H1 (cell line): ENCODE data around the gene NIPAL1. TPM values are rescaled to one million over a fixed set of nuclear protein-coding genes. Genes with fewer than 3 reads are reported as not detected.

Experiments used
- CTCF ChIA-PET: fragments of 300-600 bp; sonication (Branson Sonifier 250); formaldehyde crosslinking; loops from one replicate; lab custom pipeline; 2021; ENCODE audit not compliant: partially characterized antibody; lab: Charles Lee
- POLR2A ChIA-PET: fragments of 300-600 bp; sonication (Branson Sonifier 250); formaldehyde crosslinking; loops from one replicate; lab custom pipeline; 2021; ENCODE audit warnings: inconsistent platforms; ENCODE audit not compliant: partially characterized antibody; lab: Charles Lee
- DNase-seq, 2 experiments: peaks; one replicate each; pipeline versions ENCODE4 v3.0.0 to v3.0.0-alpha.2; 2010 to 2022; ENCODE audit warnings: low spot score in 2 of 2, low read depth in 1 of 2, mixed read lengths in 1 of 2
- FAIRE-seq: peaks from 2 replicates; lab custom pipeline; 2011; peaks lifted over from hg19 to GRCh38; lab: Jason Lieb, UNC
- H2AFZ ChIP-seq: 2 replicates; pipeline ENCODE4 v1.8.1; 2012; ENCODE audit warnings: low read length, inconsistent platforms
- H2AK5ac ChIP-seq: 2 replicates; pipeline ENCODE4 v1.6.1; 2013; ENCODE audit warnings: low read depth, low read length
- H2BK120ac ChIP-seq: replicated peaks from 2 replicates; pipeline ENCODE3; 2013; ENCODE audit warnings: low read depth, low read length, inconsistent platforms
- H2BK12ac ChIP-seq: 2 replicates; pipeline ENCODE4 v1.6.1; 2013; ENCODE audit warnings: low read depth, low read length
- H2BK15ac ChIP-seq: 2 replicates; pipeline ENCODE4 v1.6.1; 2013; ENCODE audit warnings: low read length
- H2BK20ac ChIP-seq: 2 replicates; pipeline ENCODE4 v1.6.1; 2013; ENCODE audit warnings: low read length
- H2BK5ac ChIP-seq: 2 replicates; pipeline ENCODE4 v1.6.1; 2013; ENCODE audit warnings: low read depth, low read length
- H3K14ac ChIP-seq: 2 replicates; pipeline ENCODE4 v1.6.1; 2013; ENCODE audit warnings: inconsistent platforms; ENCODE audit not compliant: insufficient read length
- H3K18ac ChIP-seq: 2 replicates; pipeline ENCODE4 v1.6.1; 2013; ENCODE audit warnings: low read length; ENCODE audit errors: extremely low read depth
- H3K23ac ChIP-seq: 2 replicates; pipeline ENCODE4 v1.6.1; 2013; ENCODE audit warnings: inconsistent platforms; ENCODE audit not compliant: insufficient read length
- H3K23me2 ChIP-seq: 2 replicates; pipeline ENCODE4 v1.6.1; 2013; ENCODE audit warnings: low read depth, low read length
- H3K27ac ChIP-seq: 2 replicates; pipeline ENCODE4 v1.6.1; 2011; ENCODE audit warnings: low read depth, low read length, inconsistent platforms
- H3K27me3 ChIP-seq, 4 experiments: replicated peaks in 1 of 4; 1 replicate in 1 of 4; 2 replicates in 3 of 4; pipeline versions ENCODE4 v1.6.1 to v1.8.1; 2011 to 2013; ENCODE audit warnings: low read length in 3 of 4, mild to moderate bottlenecking in 3 of 4, inconsistent platforms in 2 of 4, mixed read lengths in 2 of 4, moderate library complexity in 1 of 4; ENCODE audit not compliant: control insufficient read depth in 3 of 4, insufficient read depth in 3 of 4; ENCODE audit errors: extremely low read depth in 1 of 4
- H3K36me3 ChIP-seq, 4 experiments: 2 replicates each; pipeline versions ENCODE4 v1.6.1 to v1.8.1; 2011 to 2013; ENCODE audit warnings: mild to moderate bottlenecking in 4 of 4, low read length in 3 of 4, moderate library complexity in 2 of 4, control low read depth in 1 of 4, inconsistent platforms in 1 of 4; ENCODE audit not compliant: insufficient read depth in 4 of 4, control insufficient read depth in 2 of 4
- H3K4ac ChIP-seq: replicated peaks from 2 replicates; pipeline ENCODE3; 2013; ENCODE audit warnings: low read length, low read depth, mixed read lengths, inconsistent platforms; ENCODE audit not compliant: insufficient read length
- H3K4me1 ChIP-seq, 4 experiments: replicated peaks in 1 of 4; 1 replicate in 1 of 4; 2 replicates in 3 of 4; pipeline versions ENCODE4 v1.6.1 to v1.8.1; 2011 to 2013; ENCODE audit warnings: low read length in 3 of 4, inconsistent platforms in 2 of 4, mixed read lengths in 1 of 4; ENCODE audit not compliant: insufficient read depth in 4 of 4, control insufficient read depth in 3 of 4
- H3K4me2 ChIP-seq, 2 experiments: 2 replicates each; pipeline versions ENCODE4 v1.6.1 to v1.8.1; 2011 to 2013; ENCODE audit warnings: low read depth in 2 of 2, low read length in 2 of 2, control low read depth in 1 of 2, inconsistent platforms in 1 of 2, mild to moderate bottlenecking in 1 of 2; ENCODE audit not compliant: insufficient read depth in 1 of 2
- H3K4me3 ChIP-seq, 4 experiments: fragments of 200-600, 300-600 bp in 1 of 4; sonication (generic), shearing (Covaris generic), sonication (Bioruptor Twin) in 1 of 4; 2 replicates each; pipeline versions ENCODE4 v1.5.1 to v1.8.1; 2011 to 2016; ENCODE audit warnings: low read length in 4 of 4, low read depth in 3 of 4, control low read depth in 2 of 4, inconsistent platforms in 2 of 4, mild to moderate bottlenecking in 2 of 4, mixed read lengths in 1 of 4, moderate library complexity in 1 of 4; ENCODE audit not compliant: insufficient read depth in 2 of 4; ENCODE audit errors: extremely low read depth in 1 of 4
- H3K56ac ChIP-seq: replicated peaks from 2 replicates; pipeline ENCODE3; 2013; ENCODE audit warnings: low read depth, mild to moderate bottlenecking, mixed read lengths, low read length, inconsistent platforms; ENCODE audit not compliant: insufficient read length
- H3K79me1 ChIP-seq: 2 replicates; pipeline ENCODE4 v1.6.1; 2013; ENCODE audit warnings: low read depth, low read length, control low read depth
- H3K79me2 ChIP-seq, 2 experiments: 2 replicates each; pipeline versions ENCODE4 v1.6.1 to v1.8.1; 2012 to 2013; ENCODE audit warnings: low read length in 2 of 2, mild to moderate bottlenecking in 2 of 2, inconsistent platforms in 1 of 2; ENCODE audit not compliant: insufficient read depth in 2 of 2, control insufficient read depth in 1 of 2
- H3K9ac ChIP-seq, 4 experiments: replicated peaks in 1 of 4; 1 replicate in 1 of 4; 2 replicates in 3 of 4; pipeline versions ENCODE4 v1.6.1 to v1.8.1; 2011 to 2013; ENCODE audit warnings: low read depth in 3 of 4, low read length in 3 of 4, control low read depth in 2 of 4, mild to moderate bottlenecking in 2 of 4, moderate library complexity in 2 of 4, inconsistent platforms in 1 of 4; ENCODE audit errors: extremely low read depth in 1 of 4
- H3K9me3 ChIP-seq, 2 experiments: 2 replicates each; pipeline versions ENCODE4 v1.6.1 to v1.8.1; 2012 to 2013; ENCODE audit warnings: mild to moderate bottlenecking in 2 of 2, moderate library complexity in 2 of 2, control low read depth in 1 of 2, inconsistent platforms in 1 of 2, low read depth in 1 of 2, low read length in 1 of 2, mixed read lengths in 1 of 2; ENCODE audit not compliant: insufficient read depth in 2 of 2
- H4K20me1 ChIP-seq, 2 experiments: replicated peaks in 1 of 2; 2 replicates each; pipeline versions ENCODE3 to v1.8.1; 2011 to 2013; ENCODE audit warnings: inconsistent platforms in 2 of 2, low read length in 2 of 2, mild to moderate bottlenecking in 1 of 2; ENCODE audit not compliant: insufficient read depth in 2 of 2, control insufficient read depth in 1 of 2
- H4K5ac ChIP-seq: 2 replicates; pipeline ENCODE4 v1.6.1; 2013; ENCODE audit warnings: low read length, low read depth, mixed read lengths, inconsistent platforms; ENCODE audit not compliant: insufficient read length
- H4K8ac ChIP-seq: 2 replicates; pipeline ENCODE4 v1.8.0; 2013; ENCODE audit warnings: mild to moderate bottlenecking, moderate library complexity, low read length, inconsistent platforms; ENCODE audit not compliant: insufficient read depth; ENCODE audit errors: extremely low read depth
- H4K91ac ChIP-seq: replicated peaks from 2 replicates; pipeline ENCODE3; 2013; ENCODE audit warnings: low read length, mixed read lengths, inconsistent platforms; ENCODE audit not compliant: insufficient read length
- BRCA1 ChIP-seq: IDR thresholded peaks from 2 replicates; pipeline ENCODE4 v1.6.1; 2012; ENCODE audit warnings: low read depth, low read length, improper control_type of control experiment
- CBX8 ChIP-seq: fragments of 300-800, 300-1000 bp; sonication (generic); IDR thresholded peaks from 2 replicates; pipeline ENCODE4 v1.7.1; 2016; ENCODE audit warnings: low read depth, low read length, borderline replicate concordance
- CEBPB ChIP-seq: IDR thresholded peaks from 2 replicates; pipeline ENCODE4 v1.6.1; 2012; ENCODE audit warnings: low read depth, low read length
- GABPA ChIP-seq: IDR thresholded peaks from 2 replicates; pipeline ENCODE4 v1.6.1; 2011; ENCODE audit warnings: mild to moderate bottlenecking, low read length, moderate library complexity, borderline replicate concordance; ENCODE audit not compliant: insufficient read depth
- JUND ChIP-seq: IDR thresholded peaks from 2 replicates; pipeline ENCODE4 v1.6.1; 2011; ENCODE audit warnings: mild to moderate bottlenecking, improper control_type of control experiment, low read length
- KDM1A ChIP-seq: fragments of 200-600, 300-600 bp; sonication (generic); IDR thresholded peaks from 2 replicates; pipeline ENCODE4 v1.7.1; 2016; ENCODE audit warnings: mild to moderate bottlenecking, low read length, borderline replicate concordance
- KDM5A ChIP-seq: fragments of 200-600 bp; IDR thresholded peaks from 2 replicates; pipeline ENCODE4 v1.7.1; 2012; ENCODE audit warnings: mild to moderate bottlenecking, low read length, inconsistent platforms, mixed read lengths
- MAFK ChIP-seq: IDR thresholded peaks from 2 replicates; pipeline ENCODE4 v1.6.1; 2012; ENCODE audit warnings: low read depth, mild to moderate bottlenecking, improper control_type of control experiment, low read length
- RNF2 ChIP-seq: fragments of 200-900, 300-1000 bp; sonication (generic); IDR thresholded peaks from 2 replicates; pipeline ENCODE4 v1.7.1; 2016; ENCODE audit warnings: borderline replicate concordance, low read depth, mild to moderate bottlenecking, antibody characterized with exemption, low read length; ENCODE audit not compliant: poor library complexity, severe bottlenecking; ENCODE audit errors: missing control alignments
- SIN3A ChIP-seq, 2 experiments: IDR thresholded peaks in 1 of 2; conservative IDR thresholded peaks in 1 of 2; 2 replicates each; pipeline ENCODE4 v1.6.1; 2011 to 2012; ENCODE audit warnings: low read length in 2 of 2, improper control_type of control experiment in 1 of 2, low read depth in 1 of 2, mild to moderate bottlenecking in 1 of 2
- whole genome bisulfite sequencing, 2 experiments: shearing (Covaris generic) in 1 of 2; methylation state at CpG; one replicate each; pipeline versions ENCODE4 v1.1.6 to v1.1.7; 2013 to 2015; ENCODE audit warnings: low lambda C conversion rate in 2 of 2, mixed read lengths in 2 of 2, inconsistent platforms in 1 of 2, low coverage in 1 of 2, missing lambda C conversion rate in 1 of 2; ENCODE audit not compliant: insufficient replicate concordance in 2 of 2, insufficient coverage in 1 of 2, insufficient read length in 1 of 2; ENCODE audit errors: extremely low coverage in 1 of 2, missing lambda C conversion rate in 1 of 2; 5-methylcytosine and 5-hydroxymethylcytosine counted together
- polyA plus RNA-seq, 7 experiments: library from polyadenylated mRNA; depleted of rRNA in 3 of 7; stranded (reverse) in 5 of 7; unstranded in 2 of 7; fragments of >200 nt in 5 of 7; fragments of 200-250 nt in 2 of 7; gene quantifications; 1 replicate in 5 of 7; 2 replicates in 1 of 7; 4 replicates in 1 of 7; pipeline versions ENCODE4 v1.2.1 to v1.2.3, GENCODE V29; 2011 to 2013; ENCODE audit warnings: missing spikeins in 2 of 7, mixed read lengths in 2 of 7
- total RNA-seq: library from RNA; stranded (reverse); fragmentation: NEBNext Ultra II Directional; extraction: Animal tissue kit (Norgen Biotek cat#: 25700); gene quantifications from 2 replicates; pipeline ENCODE4 v1.2.1, GENCODE V29; 2021
- TF ChIP-seq, protein P1 (sequence below): IDR thresholded peaks from 2 replicates; pipeline ENCODE4 v1.6.1; 2012; ENCODE audit warnings: inconsistent platforms
- TF ChIP-seq, protein P2 (sequence below): IDR thresholded peaks from 2 replicates; pipeline ENCODE4 v1.6.1; 2012; ENCODE audit warnings: low read length, inconsistent platforms

NIPAL1 gene
- total and polyA plus RNA-seq, 2 of the 8 experiments (the other 6 are each of a cell fraction or from before 2014, with no cell fraction given): 1.4 to 4.9 TPM

DNA sequence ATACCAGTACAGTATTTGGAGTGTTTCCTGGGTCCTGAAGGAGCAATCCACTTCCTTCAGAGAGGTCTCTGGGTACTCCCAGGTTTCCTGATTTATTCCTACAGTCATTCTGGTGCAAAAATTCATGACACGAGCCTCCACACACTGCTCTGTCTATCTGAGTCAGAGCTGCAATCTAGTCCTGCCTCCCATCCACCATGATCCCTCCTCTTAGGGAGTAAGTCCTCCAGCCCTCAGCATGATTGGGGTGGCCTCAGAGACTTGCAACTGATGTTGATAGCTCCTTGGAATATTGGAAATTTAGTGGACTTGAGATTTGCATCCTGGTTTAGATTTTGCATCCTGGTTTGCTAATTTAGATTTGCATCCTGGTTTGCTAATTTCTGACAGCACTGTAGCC is 20.6 kb upstream of the NIPAL1 start:
- H2BK120ac ChIP-seq: no peak overlapping the region
- H4K5ac ChIP-seq: no peak overlapping the region
- H3K23me2 ChIP-seq: no peaks in the 10 kb centered on the region
- H3K27me3 ChIP-seq: no peaks in the 10 kb centered on the region
- H3K4me1 ChIP-seq: no peaks in the 10 kb centered on the region
- ChIA-PET POLR2A (interaction anchor here (1.2 kb wide), 1 partner anchor 19 kb away, joined by 3 read pairs; no protein-coding TSS in a partner anchor), CTCF (no interaction called here)
- H4K8ac ChIP-seq: no peak overlapping the region
- no peaks in the 10 kb centered on the region; a peak in 1 of 8 replicates for H3K36me3 ChIP-seq
- H3K9ac ChIP-seq: no peak overlapping the region
- no peak overlapping the region for H3K56ac ChIP-seq
- H3K23ac ChIP-seq: no peak overlapping the region
- no peak overlapping the region for H2BK15ac ChIP-seq
- no peaks in the 10 kb centered on the region for H4K20me1 ChIP-seq
- 80% methylated on average over 1 of the region's 1 CpG; no CpG with 5 or more reads in 1 of the 2 experiments for whole genome bisulfite sequencing, 2 experiments
- no peak overlapping the region for H3K4me3 ChIP-seq
- no peak overlapping the region for H3K18ac ChIP-seq
- H3K79me1 ChIP-seq: no peaks in the 10 kb centered on the region
- H3K4me2 ChIP-seq: no peak overlapping the region
- peaks cover 4 to 16% of the 10 kb centered on the region in 2 experiments; a peak in 3 of 4 replicates for H3K9me3 ChIP-seq
- no peak overlapping the region for H2BK12ac ChIP-seq
- H2AFZ ChIP-seq: no peak overlapping the region
- no peaks in the 10 kb centered on the region for H3K79me2 ChIP-seq
- DNase-seq: no peak
- H3K14ac ChIP-seq: no peak overlapping the region
- no peak overlapping the region for H2BK20ac ChIP-seq
- no peak overlapping the region for H2BK5ac ChIP-seq
- H2AK5ac ChIP-seq: no peak overlapping the region
- no peak overlapping the region for H3K27ac ChIP-seq
- no peak overlapping the region for H3K4ac ChIP-seq
- H4K91ac ChIP-seq: no peak overlapping the region
- FAIRE-seq: no peak
- TF ChIP-seq GABPA (no peak), KDM5A (no peak), RNF2 (no peak), JUND (no peak), CEBPB (no peak), KDM1A (no peak), MAFK (no peak), BRCA1 (no peak), SIN3A (conservative IDR thresholded peaks at IDR 0.05 in 1 of 2, IDR thresholded peaks at IDR 0.05 in 1 of 2; ENCODE audit: low read depth in 1 of 2, low read length in 2 of 2) (no peak), CBX8 (no peak)
- TF ChIP-seq, protein P1, sequence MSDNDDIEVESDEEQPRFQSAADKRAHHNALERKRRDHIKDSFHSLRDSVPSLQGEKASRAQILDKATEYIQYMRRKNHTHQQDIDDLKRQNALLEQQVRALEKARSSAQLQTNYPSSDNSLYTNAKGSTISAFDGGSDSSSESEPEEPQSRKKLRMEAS: no peak
- TF ChIP-seq, protein P2, sequence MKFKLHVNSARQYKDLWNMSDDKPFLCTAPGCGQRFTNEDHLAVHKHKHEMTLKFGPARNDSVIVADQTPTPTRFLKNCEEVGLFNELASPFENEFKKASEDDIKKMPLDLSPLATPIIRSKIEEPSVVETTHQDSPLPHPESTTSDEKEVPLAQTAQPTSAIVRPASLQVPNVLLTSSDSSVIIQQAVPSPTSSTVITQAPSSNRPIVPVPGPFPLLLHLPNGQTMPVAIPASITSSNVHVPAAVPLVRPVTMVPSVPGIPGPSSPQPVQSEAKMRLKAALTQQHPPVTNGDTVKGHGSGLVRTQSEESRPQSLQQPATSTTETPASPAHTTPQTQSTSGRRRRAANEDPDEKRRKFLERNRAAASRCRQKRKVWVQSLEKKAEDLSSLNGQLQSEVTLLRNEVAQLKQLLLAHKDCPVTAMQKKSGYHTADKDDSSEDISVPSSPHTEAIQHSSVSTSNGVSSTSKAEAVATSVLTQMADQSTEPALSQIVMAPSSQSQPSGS: no peak
